ENCODE measurements around the gene EML1.

Gene EML1

GRCh38 chr14:99892406-99892805 lies 99.2 kb downstream of the EML1 start:
- no peak for TF ChIP-seq CTCF (IDR thresholded peaks at IDR 0.05; ENCODE audit: control extremely low read depth, extremely low read depth, low read depth, missing control alignments)
- ChIA-PET POLR2A (no interaction called here), CTCF (interaction anchor here (1.2 to 2.8 kb wide), 6 partner anchors 7 to 204 kb away, joined by 3 to 15 read pairs (median 4); no protein-coding TSS in a partner anchor)
- DNase-seq (ENCODE audit: extremely low spot score) = no peak

DNA sequence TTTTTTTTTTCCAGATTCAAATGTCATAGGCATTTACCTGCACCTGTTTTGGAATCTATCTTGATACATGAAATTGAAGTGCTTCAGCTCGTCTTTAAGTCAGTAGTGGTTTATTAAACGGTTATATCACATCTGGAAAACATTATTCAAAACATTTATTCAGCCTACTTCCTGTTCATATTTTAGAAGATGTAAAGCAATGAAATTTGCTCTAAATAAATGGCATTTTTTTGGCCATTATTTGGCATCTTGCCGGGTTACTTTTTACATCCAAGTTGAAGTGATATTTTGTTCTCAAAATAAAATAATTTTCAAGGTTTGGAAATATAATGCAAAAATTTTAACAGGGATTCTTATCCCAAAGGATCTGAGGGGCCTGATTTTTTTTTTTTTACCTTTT lies 103.1 kb downstream of the EML1 start:
- DNase-seq (ENCODE audit: extremely low spot score) = no peak
- POLR2A ChIA-PET = no interaction called here
- CTCF ChIA-PET = interaction anchor here (1.6 to 3.8 kb wide), 3 partner anchors 9 to 166 kb away, joined by 5 to 29 read pairs (median 5); no protein-coding TSS in a partner anchor
- TF ChIP-seq CTCF (IDR thresholded peaks at IDR 0.05; ENCODE audit: control extremely low read depth, extremely low read depth, low read depth, missing control alignments) = no peak

GRCh38 chr14:99899578-99900178 lies 106.5 kb downstream of the EML1 start:
- DNase-seq (ENCODE audit: extremely low spot score) = no peak
- CTCF ChIA-PET = interaction anchor here (0.7 to 2.6 kb wide), 24 partner anchors 9 to 371 kb away, joined by 3 to 16 read pairs (median 5); no protein-coding TSS in a partner anchor
- POLR2A ChIA-PET = no interaction called here
- TF ChIP-seq CTCF (IDR thresholded peaks at IDR 0.05; ENCODE audit: control extremely low read depth, extremely low read depth, low read depth, missing control alignments) = peak; percentile 50

GRCh38 chr14:99902925-99903324 lies 109.7 kb downstream of the EML1 start:
- no peak for DNase-seq (ENCODE audit: extremely low spot score)
- no peak for TF ChIP-seq CTCF (IDR thresholded peaks at IDR 0.05; ENCODE audit: control extremely low read depth, extremely low read depth, low read depth, missing control alignments)
- ChIA-PET POLR2A (no interaction called here), CTCF (no interaction called here)

DNA sequence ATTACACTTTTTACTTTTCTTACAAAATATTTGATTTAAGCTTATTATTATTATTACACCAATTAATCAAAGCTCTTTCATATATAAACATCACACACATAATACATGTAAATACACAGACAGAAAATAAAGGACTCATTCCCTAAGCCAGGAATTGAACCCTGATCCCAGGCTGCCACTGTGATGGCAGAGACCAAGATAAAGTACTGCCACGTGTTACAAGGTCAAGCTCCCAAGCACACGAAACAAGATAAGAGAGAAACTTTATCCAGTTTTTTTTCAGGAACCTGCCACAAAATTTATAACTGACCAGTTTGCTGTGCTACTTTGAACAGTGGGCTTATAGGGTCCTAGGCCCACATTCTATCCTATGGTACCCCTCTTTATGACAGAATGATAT lies 111.3 kb downstream of the EML1 start:
- DNase-seq (ENCODE audit: extremely low spot score) = no peak
- ChIA-PET POLR2A (no interaction called here), CTCF (interaction anchor here (1.0 to 1.6 kb wide), 4 partner anchors 8 to 17 kb away, joined by 3 to 5 read pairs (median 4); no protein-coding TSS in a partner anchor)
- TF ChIP-seq CTCF (IDR thresholded peaks at IDR 0.05; ENCODE audit: control extremely low read depth, extremely low read depth, low read depth, missing control alignments) = no peak

GRCh38 chr14:99905121-99905520 lies 111.9 kb downstream of the EML1 start:
- no peak for DNase-seq (ENCODE audit: extremely low spot score)
- CTCF ChIA-PET = interaction anchor here (1.1 to 1.6 kb wide), 3 partner anchors 8 to 16 kb away, joined by 3 to 5 read pairs (median 4); no protein-coding TSS in a partner anchor
- no peak for TF ChIP-seq CTCF (IDR thresholded peaks at IDR 0.05; ENCODE audit: control extremely low read depth, extremely low read depth, low read depth, missing control alignments)
- POLR2A ChIA-PET = interaction anchor here (0.8 kb wide), 1 partner anchor 11 kb away, joined by 3 read pairs; no protein-coding TSS in a partner anchor
